Fibroblast of mammary gland (primary cell): Measurements from ENCODE around the gene CENPS.
A peak's percentile ranks its signal among the peaks of the same experiment; 100 is the strongest.
"Not testable (repeated sequence)": the region's sequence is repeated elsewhere in the genome, so short reads cannot be mapped to it uniquely, and the experiment has no call there.

Experiments used
- DNase-seq: peaks from one replicate; pipeline ENCODE4 v3.0.0-alpha.2; 2010; ENCODE audit warnings: low read depth
- H3K4me3 ChIP-seq: 2 replicates; pipeline ENCODE4 v1.5.1; 2011; ENCODE audit warnings: low read depth, mild to moderate bottlenecking, low read length, moderate library complexity; ENCODE audit not compliant: control insufficient read depth
- TF ChIP-seq, protein P1 (sequence below): conservative IDR thresholded peaks from 2 replicates; pipeline ENCODE4 v1.5.1; 2011; ENCODE audit warnings: low read depth, low read length, inconsistent platforms; ENCODE audit not compliant: control insufficient read depth, insufficient read depth

The CENPS gene

DNA sequence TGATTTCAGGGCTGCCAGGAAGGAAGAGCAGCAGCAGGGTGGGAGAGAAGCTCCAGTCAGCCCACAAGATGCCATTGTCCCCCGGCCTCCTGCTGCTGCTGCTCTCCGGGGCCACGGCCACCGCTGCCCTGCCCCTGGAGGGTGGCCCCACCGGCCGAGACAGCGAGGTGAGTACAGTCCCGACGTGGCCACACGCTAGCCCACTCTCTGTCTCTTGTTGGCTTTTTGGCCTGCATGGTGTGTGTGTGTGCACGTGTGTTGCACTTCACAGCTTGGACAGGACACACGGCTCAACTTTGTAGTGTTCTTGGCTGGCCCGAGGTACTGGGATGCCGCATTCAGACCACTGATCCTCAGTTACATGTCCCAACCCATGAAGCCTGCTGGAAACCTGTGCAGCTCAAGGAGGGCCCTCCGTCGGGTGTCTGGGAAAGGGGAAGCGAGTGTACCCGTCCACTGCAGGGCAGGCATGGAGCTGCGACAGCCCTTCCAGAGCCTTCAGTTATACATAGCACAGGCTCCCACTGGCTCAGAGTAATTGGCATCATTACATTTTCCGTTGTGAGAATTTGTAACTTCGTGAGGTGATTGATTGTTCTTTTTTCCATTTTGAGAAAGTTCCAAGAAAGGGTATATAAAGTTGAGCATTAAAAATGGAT lies 20.1 kb downstream of the CENPS start:
- no peak for DNase-seq
- H3K4me3 ChIP-seq = no peak overlapping the region
- TF ChIP-seq, protein P1, sequence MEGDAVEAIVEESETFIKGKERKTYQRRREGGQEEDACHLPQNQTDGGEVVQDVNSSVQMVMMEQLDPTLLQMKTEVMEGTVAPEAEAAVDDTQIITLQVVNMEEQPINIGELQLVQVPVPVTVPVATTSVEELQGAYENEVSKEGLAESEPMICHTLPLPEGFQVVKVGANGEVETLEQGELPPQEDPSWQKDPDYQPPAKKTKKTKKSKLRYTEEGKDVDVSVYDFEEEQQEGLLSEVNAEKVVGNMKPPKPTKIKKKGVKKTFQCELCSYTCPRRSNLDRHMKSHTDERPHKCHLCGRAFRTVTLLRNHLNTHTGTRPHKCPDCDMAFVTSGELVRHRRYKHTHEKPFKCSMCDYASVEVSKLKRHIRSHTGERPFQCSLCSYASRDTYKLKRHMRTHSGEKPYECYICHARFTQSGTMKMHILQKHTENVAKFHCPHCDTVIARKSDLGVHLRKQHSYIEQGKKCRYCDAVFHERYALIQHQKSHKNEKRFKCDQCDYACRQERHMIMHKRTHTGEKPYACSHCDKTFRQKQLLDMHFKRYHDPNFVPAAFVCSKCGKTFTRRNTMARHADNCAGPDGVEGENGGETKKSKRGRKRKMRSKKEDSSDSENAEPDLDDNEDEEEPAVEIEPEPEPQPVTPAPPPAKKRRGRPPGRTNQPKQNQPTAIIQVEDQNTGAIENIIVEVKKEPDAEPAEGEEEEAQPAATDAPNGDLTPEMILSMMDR = no peak

DNA sequence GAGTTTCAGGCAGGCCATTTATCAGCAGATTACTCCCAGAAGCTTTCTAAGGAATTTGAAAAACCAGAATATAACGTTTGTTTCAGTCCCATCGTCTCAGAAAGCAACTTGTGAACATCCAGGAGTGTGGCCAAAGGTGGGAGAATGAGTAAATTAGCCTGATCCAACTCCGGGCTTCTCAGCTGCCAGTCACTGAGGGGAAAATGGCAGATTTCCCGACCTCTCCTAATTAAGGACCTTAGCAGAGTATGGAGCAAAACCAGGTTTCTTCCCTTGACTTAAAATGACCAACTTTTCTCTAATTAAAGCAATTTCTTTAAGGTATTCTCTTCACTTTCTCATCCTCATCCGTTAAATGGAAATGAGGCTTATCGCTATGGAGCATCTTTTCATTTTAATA lies 20.6 kb downstream of the CENPS start:
- no peak overlapping the region for H3K4me3 ChIP-seq
- DNase-seq = no peak
- TF ChIP-seq, protein P1 = no peak

GRCh38 chr1:10451287-10451686 lies 21.1 kb downstream of the CENPS start:
- H3K4me3 ChIP-seq = peak overlapping the region; percentile 18
- peak; percentile 55 for DNase-seq
- TF ChIP-seq, protein P1 = no peak

GRCh38 chr1:10456048-10456447 lies 25.8 kb downstream of the CENPS start:
- H3K4me3 ChIP-seq = no peak overlapping the region
- TF ChIP-seq, protein P1 = no peak

GRCh38 chr1:10456661-10457060 lies 26.4 kb downstream of the CENPS start:
- no peak overlapping the region for H3K4me3 ChIP-seq
- DNase-seq = no peak
- TF ChIP-seq, protein P1 = no peak

More at GRCh38 chr1:10456048-10456447, 25.8 kb downstream of the CENPS start:
- no peak for DNase-seq

DNA sequence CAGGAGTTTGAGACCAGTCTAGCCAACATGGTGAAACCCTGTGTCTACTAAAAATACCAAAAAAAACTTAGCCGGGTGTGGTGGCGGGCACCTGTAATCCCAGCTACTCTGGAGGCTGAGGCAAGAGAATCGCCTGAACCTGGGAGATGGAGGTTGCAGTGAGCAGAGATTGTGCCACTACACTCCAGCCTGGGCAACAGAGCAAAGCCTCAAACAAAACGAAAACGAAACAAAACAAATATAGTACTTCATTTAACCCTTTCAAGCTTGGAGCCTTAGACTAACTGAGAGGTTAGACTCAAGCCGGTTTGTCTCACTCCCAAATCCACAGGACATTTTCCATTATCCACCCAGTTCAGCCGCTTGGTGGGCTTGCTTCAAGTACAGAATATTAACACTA lies 27.2 kb downstream of the CENPS start:
- H3K4me3 ChIP-seq, DNase-seq: not testable (repeated sequence)

DNA sequence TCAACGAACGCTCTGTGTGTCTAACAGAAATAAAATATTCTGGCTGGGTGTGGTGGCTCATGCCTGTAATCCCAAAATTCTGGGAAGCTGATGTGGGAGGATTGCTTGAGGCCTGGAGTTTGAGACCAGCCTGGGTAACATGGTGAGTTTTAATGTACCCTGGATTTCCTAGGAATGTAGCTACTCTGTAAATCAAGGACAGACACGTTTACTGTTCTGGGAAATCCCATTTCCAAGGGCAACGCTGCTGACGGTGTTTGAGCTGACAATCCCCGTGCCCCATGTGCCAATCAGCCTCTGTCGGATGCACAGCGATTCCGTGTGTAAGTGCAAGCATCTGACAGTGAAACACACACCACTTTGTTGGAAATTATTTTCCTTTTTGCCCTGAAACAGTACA lies 27.6 kb downstream of the CENPS start:
- H3K4me3 ChIP-seq = no peak overlapping the region
- no peak for DNase-seq
- TF ChIP-seq, protein P1 = no peak
